C4-2B (cell line): Measurements from ENCODE around the gene MON1B.

Experiments
- H3K27ac ChIP-seq: fragments of 450-650 bp; 2 replicates; pipeline ENCODE4 v1.5.1; 2017
- CTCF ChIP-seq: fragments of 450-650 bp; conservative IDR thresholded peaks from 2 replicates; pipeline ENCODE4 v1.5.1; 2017; ENCODE audit warnings: mild to moderate bottlenecking
- ZFX ChIP-seq: fragments of 450-650 bp; IDR thresholded peaks from 2 replicates; pipeline ENCODE4 v1.6.1; 2017

The MON1B gene

GRCh38 chr16:77190190-77190477, 856 bp upstream of the MON1B start:
- TF ChIP-seq ZFX, result no peak
- no peak for TF ChIP-seq CTCF
- peak overlapping the region; percentile 95 for H3K27ac ChIP-seq

- H3K27ac ChIP-seq, result peak overlapping the region; percentile 95
- TF ChIP-seq CTCF (no peak), ZFX (no peak)
Measured at GRCh38 chr16:77191259-77191969, 424 bp downstream of the MON1B start.

- H3K27ac ChIP-seq, result no peak overlapping the region
- TF ChIP-seq ZFX (no peak), CTCF (no peak)
Measured at GRCh38 chr16:77193377-77193776, 2.4 kb downstream of the MON1B start.

GRCh38 chr16:77194295-77195231, 3.6 kb downstream of the MON1B start:
- TF ChIP-seq ZFX, result no peak
- no peak for TF ChIP-seq CTCF
- H3K27ac ChIP-seq, result no peak overlapping the region

- TF ChIP-seq CTCF (no peak), ZFX (no peak)
- H3K27ac ChIP-seq, result no peak overlapping the region
Measured at GRCh38 chr16:77195411-77195810, 4.4 kb downstream of the MON1B start.

- TF ChIP-seq CTCF (no peak), ZFX (no peak)
- no peak overlapping the region for H3K27ac ChIP-seq
Measured at GRCh38 chr16:77197747-77198146, 6.8 kb downstream of the MON1B start.

GRCh38 chr16:77199211-77199610, 8.2 kb downstream of the MON1B start, which contains the start of gene SYCE1L:
SYCE1L (plus strand) TSS chr16:77199408; CDS start chr16:77199452, 44 bp downstream.
- TF ChIP-seq CTCF (no peak), ZFX (no peak)
- H3K27ac ChIP-seq, result no peak within 1 kb of the TSS
